ENCODE measurements around the gene RPH3AL. TPM values are rescaled to one million over a fixed set of nuclear protein-coding genes. Genes with fewer than 3 reads are reported as not detected.

The RPH3AL gene
- total and polyA plus RNA-seq, 2 of the 8 experiments (the other 6 are each of a cell fraction or from before 2014, with no cell fraction given) = 5.6 to 5.8 TPM

GRCh38 chr17:246851-247421 lies 105.7 kb downstream of the RPH3AL start:
- H2BK20ac ChIP-seq (ENCODE audit: low read length) = no peak overlapping the region
- H3K18ac ChIP-seq (ENCODE audit: extremely low read depth, low read length) = no peak overlapping the region
- ChIA-PET POLR2A (ENCODE audit: partially characterized antibody) (interaction anchor here (0.6 to 1.5 kb wide), 3 partner anchors 10 to 12 kb away, joined by 3 read pairs; no protein-coding TSS in a partner anchor), CTCF (ENCODE audit: partially characterized antibody) (interaction anchor here (1.4 kb wide), 1 partner anchor 9 kb away, joined by 5 read pairs; no protein-coding TSS in a partner anchor)
- no peaks in the 10 kb centered on the region for H3K4me1 ChIP-seq (replicated peaks in 1 of 4; ENCODE audit: control insufficient read depth in 3 of 4, insufficient read depth in 4 of 4, low read length in 3 of 4)
- no peak overlapping the region for H3K4ac ChIP-seq (replicated peaks; ENCODE audit: insufficient read length, low read depth, low read length)
- no peak overlapping the region; the same call in 1 of the 2 replicates for H2BK5ac ChIP-seq (ENCODE audit: low read depth, low read length)
- no peak overlapping the region for H3K27ac ChIP-seq (ENCODE audit: low read depth, low read length)
- H3K27me3 ChIP-seq (replicated peaks in 1 of 4; ENCODE audit: control insufficient read depth in 3 of 4, extremely low read depth in 1 of 4, insufficient read depth in 3 of 4, low read length in 3 of 4) = no peaks in the 10 kb centered on the region; a peak in 1 of 7 replicates
- H3K4me3 ChIP-seq (ENCODE audit: extremely low read depth in 1 of 4, insufficient read depth in 2 of 4, low read depth in 3 of 4, low read length in 4 of 4) = no peak overlapping the region
- H3K9ac ChIP-seq (replicated peaks in 1 of 4; ENCODE audit: extremely low read depth in 1 of 4, low read depth in 3 of 4, low read length in 3 of 4) = no peak overlapping the region
- FAIRE-seq = no peak
- no peak overlapping the region for H4K91ac ChIP-seq (replicated peaks; ENCODE audit: insufficient read length, low read length)
- no peaks in the 10 kb centered on the region for H3K79me1 ChIP-seq (ENCODE audit: low read depth, low read length)
- no peak overlapping the region for H3K56ac ChIP-seq (replicated peaks; ENCODE audit: insufficient read length, low read depth, low read length)
- no peak overlapping the region for H3K4me2 ChIP-seq (ENCODE audit: insufficient read depth in 1 of 2, low read depth in 2 of 2, low read length in 2 of 2)
- no peaks in the 10 kb centered on the region for H3K9me3 ChIP-seq (ENCODE audit: insufficient read depth in 2 of 2, low read depth in 1 of 2, low read length in 1 of 2)
- no peak overlapping the region for H2BK120ac ChIP-seq (replicated peaks; ENCODE audit: low read depth, low read length)
- H3K23ac ChIP-seq (ENCODE audit: insufficient read length) = no peak overlapping the region
- H2AFZ ChIP-seq (ENCODE audit: low read length) = no peak overlapping the region
- no peak overlapping the region for H3K14ac ChIP-seq (ENCODE audit: insufficient read length)
- H4K5ac ChIP-seq (ENCODE audit: insufficient read length, low read depth, low read length) = no peak overlapping the region
- H2AK5ac ChIP-seq (ENCODE audit: low read depth, low read length) = no peak overlapping the region
- no peaks in the 10 kb centered on the region for H3K79me2 ChIP-seq (ENCODE audit: control insufficient read depth in 1 of 2, insufficient read depth in 2 of 2, low read length in 2 of 2)
- no peaks in the 10 kb centered on the region; a peak in 1 of 8 replicates for H3K36me3 ChIP-seq (ENCODE audit: control insufficient read depth in 2 of 4, insufficient read depth in 4 of 4, low read length in 3 of 4)
- H2BK15ac ChIP-seq (ENCODE audit: low read length) = no peak overlapping the region
- WGBS, 2 experiments (ENCODE audit: extremely low coverage in 1 of 2, insufficient coverage in 1 of 2, insufficient read length in 1 of 2, insufficient replicate concordance in 2 of 2, low coverage in 1 of 2, low lambda C conversion rate in 2 of 2, missing lambda C conversion rate in 1 of 2) = 83% methylated on average over 23 of the region's 23 CpGs; no CpG with 5 or more reads in 1 of the 2 experiments
- H4K8ac ChIP-seq (ENCODE audit: extremely low read depth, insufficient read depth, low read length) = peak overlapping the region; percentile 68
- H2BK12ac ChIP-seq (ENCODE audit: low read depth, low read length) = no peak overlapping the region
- peaks cover 4% of the 10 kb centered on the region for H3K23me2 ChIP-seq (ENCODE audit: low read depth, low read length)
- DNase-seq (ENCODE audit: low read depth in 1 of 2, low spot score in 2 of 2) = peak in 1 of 2 experiments; percentile 43
- H4K20me1 ChIP-seq (replicated peaks in 1 of 2; ENCODE audit: control insufficient read depth in 1 of 2, insufficient read depth in 2 of 2, low read length in 2 of 2) = peaks cover 0 to 7% of the 10 kb centered on the region in 2 experiments
- no peak for TF ChIP-seq HDAC2 (IDR thresholded peaks at IDR 0.05; ENCODE audit: borderline replicate concordance in 1 of 2, low read depth in 2 of 2, low read length in 2 of 2)
- TF ChIP-seq BCL11A (IDR thresholded peaks at IDR 0.05; ENCODE audit: low read depth in 2 of 2, low read length in 2 of 2) = no peak
- TF ChIP-seq NRF1 (IDR thresholded peaks at IDR 0.05; ENCODE audit: low read depth, low read length) = no peak
- TF ChIP-seq CREB1 (IDR thresholded peaks at IDR 0.05) = no peak
- TF ChIP-seq RXRA (IDR thresholded peaks at IDR 0.05; ENCODE audit: insufficient read depth, low read depth, low read length) = no peak
- TF ChIP-seq EGR1 (IDR thresholded peaks at IDR 0.05; ENCODE audit: borderline replicate concordance, low read depth, low read length) = no peak
- TF ChIP-seq POU5F1 (IDR thresholded peaks at IDR 0.05; ENCODE audit: low read depth, low read length) = no peak
- no peak for TF ChIP-seq JUN (IDR thresholded peaks at IDR 0.05; ENCODE audit: low read depth, low read length)
- TF ChIP-seq RBBP5 (IDR thresholded peaks at IDR 0.05; ENCODE audit: borderline replicate concordance, low read depth, low read length) = no peak
- no peak for TF ChIP-seq RNF2 (IDR thresholded peaks at IDR 0.05; ENCODE audit: borderline replicate concordance, low read depth, low read length, missing control alignments, poor library complexity, severe bottlenecking)

Measured in H1 (cell line).